IPS-18c (cell line): ENCODE results near the gene AKT2.

Source experiments
- H3K4me3 ChIP-seq: 2 replicates; pipeline ENCODE4 v1.7.0; 2013; ENCODE audit warnings: low read depth, mild to moderate bottlenecking, low read length, moderate library complexity; ENCODE audit not compliant: insufficient read depth
- H3K9me3 ChIP-seq: one replicate; pipeline ENCODE4 v1.6.1; 2013; ENCODE audit warnings: mild to moderate bottlenecking, low read length, moderate library complexity; ENCODE audit not compliant: control insufficient read depth, insufficient read depth

AKT2 gene

GRCh38 chr19:40192758-40193586, 92.2 kb downstream of the AKT2 start:
- peak overlapping the region; percentile 100; the same call in 1 of the 2 replicates for H3K4me3 ChIP-seq
- no peaks in the 10 kb centered on the region for H3K9me3 ChIP-seq

DNA sequence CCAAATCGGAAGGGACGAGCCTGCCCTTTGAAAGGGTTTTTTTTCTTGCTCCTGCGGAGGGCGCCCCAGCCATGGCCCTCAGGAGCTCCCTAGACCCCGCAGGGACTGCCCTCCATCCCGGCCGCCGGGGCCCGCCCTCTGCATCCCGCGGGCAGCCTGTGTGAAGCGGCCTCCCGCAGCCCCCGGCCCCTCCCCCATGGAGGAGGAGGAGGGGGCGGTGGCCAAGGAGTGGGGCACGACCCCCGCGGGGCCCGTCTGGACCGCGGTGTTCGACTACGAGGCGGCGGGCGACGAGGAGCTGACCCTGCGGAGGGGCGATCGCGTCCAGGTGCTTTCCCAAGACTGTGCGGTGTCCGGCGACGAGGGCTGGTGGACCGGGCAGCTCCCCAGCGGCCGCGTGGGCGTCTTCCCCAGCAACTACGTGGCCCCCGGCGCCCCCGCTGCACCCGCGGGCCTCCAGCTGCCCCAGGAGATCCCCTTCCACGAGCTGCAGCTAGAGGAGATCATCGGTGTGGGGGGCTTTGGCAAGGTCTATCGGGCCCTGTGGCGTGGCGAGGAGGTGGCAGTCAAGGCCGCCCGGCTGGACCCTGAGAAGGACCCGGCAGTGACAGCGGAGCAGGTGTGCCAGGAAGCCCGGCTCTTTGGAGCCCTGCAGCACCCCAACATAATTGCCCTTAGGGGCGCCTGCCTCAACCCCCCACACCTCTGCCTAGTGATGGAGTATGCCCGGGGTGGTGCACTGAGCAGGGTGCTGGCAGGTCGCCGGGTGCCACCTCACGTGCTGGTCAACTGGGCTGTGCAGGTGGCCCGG, 93.1 kb downstream of the AKT2 start:
- Histone ChIP-seq H3K4me3 (peak overlapping the region; percentile 100), H3K9me3 (no peaks in the 10 kb centered on the region)

DNA sequence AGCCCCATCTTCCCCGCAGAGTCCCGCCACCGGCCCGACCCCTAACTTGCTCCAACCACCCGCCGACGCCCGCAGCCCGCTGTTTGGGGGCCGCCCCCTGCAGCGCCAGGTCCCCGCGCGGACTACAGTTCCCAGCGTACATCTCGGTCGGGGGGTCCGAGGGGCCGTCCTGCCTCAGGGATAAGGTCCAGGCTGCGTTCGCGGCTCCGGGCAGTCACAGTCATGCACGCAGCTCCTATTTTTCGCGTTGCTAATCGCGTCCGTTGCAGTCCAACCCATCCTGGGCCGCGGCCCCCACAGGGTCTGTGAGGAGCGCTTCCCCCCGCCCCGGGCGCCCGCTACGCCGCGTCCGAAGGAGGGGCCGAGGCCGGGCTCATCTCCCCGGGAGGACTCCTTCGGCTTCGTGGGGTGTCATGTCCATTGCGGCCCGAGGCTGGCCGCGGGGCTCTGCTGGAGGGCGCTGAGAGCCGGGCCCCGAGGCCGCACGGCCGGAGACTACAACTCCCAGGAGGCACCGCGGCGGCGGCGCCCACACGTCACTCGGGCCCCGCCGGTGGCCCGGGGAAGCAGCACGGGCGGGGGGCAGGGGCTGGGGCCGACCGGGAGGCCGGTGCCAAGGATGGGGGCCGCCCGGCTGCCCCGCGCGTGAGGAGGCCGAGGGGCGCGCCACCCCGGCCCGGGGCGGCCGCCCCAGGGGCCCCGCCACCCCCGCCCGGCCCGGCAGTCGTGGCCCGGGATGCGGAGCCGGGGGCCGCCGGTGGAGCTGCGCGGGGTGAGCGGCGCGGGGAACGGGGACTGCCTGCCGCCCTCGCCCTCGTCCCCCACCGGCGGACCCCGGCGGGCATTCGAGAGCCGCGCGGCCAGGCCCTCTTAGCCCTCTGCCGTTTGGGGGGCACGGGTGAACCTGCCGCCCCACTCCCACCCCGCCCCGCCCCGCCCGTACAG, 94.0 kb downstream of the AKT2 start, which contains the start of gene MAP3K10:
TSS of gene MAP3K10 (plus strand) at position 536 of the 945 bp plus-strand sequence. CDS start 606 bp downstream, outside the sequence.
- Histone ChIP-seq H3K4me3 (peak within 1 kb of the TSS; percentile 100), H3K9me3 (no peaks in the 10 kb centered on the region)

DNA sequence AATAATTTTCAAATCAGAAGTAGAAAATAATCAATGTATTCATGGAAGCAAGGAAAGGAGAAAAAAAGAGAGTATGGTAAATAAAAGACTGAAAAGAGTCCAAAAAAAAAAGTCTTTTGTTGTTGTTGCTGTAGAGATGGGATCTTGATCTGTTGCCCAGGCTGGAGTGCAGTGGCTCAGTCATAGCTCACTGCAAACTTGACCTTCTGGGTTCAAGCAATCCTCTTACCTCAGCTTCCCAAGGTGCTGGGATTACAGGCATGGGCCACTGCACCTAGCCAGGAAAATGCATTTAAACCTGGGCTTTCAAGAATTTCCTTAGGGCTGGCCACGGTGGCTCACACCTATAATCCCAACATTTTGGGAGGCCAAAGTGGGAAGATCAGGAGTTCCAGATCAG, 100.9 kb downstream of the AKT2 start:
- Histone ChIP-seq H3K4me3 (no peak overlapping the region), H3K9me3 (no peaks in the 10 kb centered on the region)
